Measurements from ENCODE around the gene LUC7L3. TPM values are rescaled to one million over a fixed set of nuclear protein-coding genes. Genes with fewer than 3 reads are reported as not detected.
A peak's percentile ranks its signal among the peaks of the same experiment; 100 is the strongest.

LUC7L3 gene
- total RNA-seq, 4 donors from 2014 or later = 62.8 to 984 (median 159) TPM

GRCh38 chr17:50764734-50765149 lies 45.3 kb downstream of the LUC7L3 start:
- Histone ChIP-seq H3K27me3 (no peaks in the 10 kb centered on the region), H3K4me3 (peak overlapping the region in 1 of 4 donors; percentile 42), H3K4me1 (peaks cover 19 to 55% (median 36%) of the 10 kb centered on the region in 4 donors), H3K27ac (peak overlapping the region; percentile 84 to 93 (median 89)), H3K9me3 (no peaks in the 10 kb centered on the region), H3K36me3 (no peaks in the 10 kb centered on the region)
- intact Hi-C loops (cut with DNase I; ENCODE audit: low total_unique reads) = no loop called here
- TF ChIP-seq POLR2AphosphoS5 (IDR thresholded peaks at IDR 0.05) = no peak
- TF ChIP-seq EP300 (IDR thresholded peaks at IDR 0.05; ENCODE audit: low read depth) = no peak
- TF ChIP-seq CTCF (IDR thresholded peaks at IDR 0.05) = no peak
- TF ChIP-seq POLR2A (IDR thresholded peaks at IDR 0.05) = no peak
- no peak for DNase-seq
- in situ Hi-C loops (cut with MboI; ENCODE audit: low pct_ligation_motif_present in 1 of 4, low pct_unique_long_range_greater_than_20kb in 1 of 4, low sequenced_read_pairs in 3 of 4) = no loop called here
- WGBS, 2 donors (ENCODE audit: low coverage in 1 of 2) = 47 to 50% methylated on average over 2 of the region's 2 CpGs

GRCh38 chr17:50765454-50766221 lies 46.2 kb downstream of the LUC7L3 start:
- no peak for TF ChIP-seq EP300 (IDR thresholded peaks at IDR 0.05; ENCODE audit: low read depth)
- TF ChIP-seq CTCF (IDR thresholded peaks at IDR 0.05) = no peak
- TF ChIP-seq POLR2AphosphoS5 (IDR thresholded peaks at IDR 0.05) = peak; percentile 16 to 61 (median 48)
- peak; percentile 42 for TF ChIP-seq POLR2A (IDR thresholded peaks at IDR 0.05)
- Histone ChIP-seq H3K4me3 (peak overlapping the region in 2 of 4 donors; percentile 24 to 42), H3K27me3 (no peaks in the 10 kb centered on the region), H3K9me3 (no peaks in the 10 kb centered on the region), H3K4me1 (peaks cover 19 to 57% (median 36%) of the 10 kb centered on the region in 4 donors), H3K36me3 (no peaks in the 10 kb centered on the region), H3K27ac (peak overlapping the region; percentile 84 to 93 (median 89))
- WGBS, 2 donors (ENCODE audit: low coverage in 1 of 2) = 32% methylated on average over 9 of the region's 9 CpGs; no CpG with 5 or more reads in 1 of the 2 donors
- intact Hi-C loops (cut with DNase I; ENCODE audit: low total_unique reads) (no loop called here), in situ Hi-C loops (cut with MboI; ENCODE audit: low pct_ligation_motif_present in 1 of 4, low pct_unique_long_range_greater_than_20kb in 1 of 4, low sequenced_read_pairs in 3 of 4) (no loop called here)
- peak; percentile 77 for DNase-seq

DNA sequence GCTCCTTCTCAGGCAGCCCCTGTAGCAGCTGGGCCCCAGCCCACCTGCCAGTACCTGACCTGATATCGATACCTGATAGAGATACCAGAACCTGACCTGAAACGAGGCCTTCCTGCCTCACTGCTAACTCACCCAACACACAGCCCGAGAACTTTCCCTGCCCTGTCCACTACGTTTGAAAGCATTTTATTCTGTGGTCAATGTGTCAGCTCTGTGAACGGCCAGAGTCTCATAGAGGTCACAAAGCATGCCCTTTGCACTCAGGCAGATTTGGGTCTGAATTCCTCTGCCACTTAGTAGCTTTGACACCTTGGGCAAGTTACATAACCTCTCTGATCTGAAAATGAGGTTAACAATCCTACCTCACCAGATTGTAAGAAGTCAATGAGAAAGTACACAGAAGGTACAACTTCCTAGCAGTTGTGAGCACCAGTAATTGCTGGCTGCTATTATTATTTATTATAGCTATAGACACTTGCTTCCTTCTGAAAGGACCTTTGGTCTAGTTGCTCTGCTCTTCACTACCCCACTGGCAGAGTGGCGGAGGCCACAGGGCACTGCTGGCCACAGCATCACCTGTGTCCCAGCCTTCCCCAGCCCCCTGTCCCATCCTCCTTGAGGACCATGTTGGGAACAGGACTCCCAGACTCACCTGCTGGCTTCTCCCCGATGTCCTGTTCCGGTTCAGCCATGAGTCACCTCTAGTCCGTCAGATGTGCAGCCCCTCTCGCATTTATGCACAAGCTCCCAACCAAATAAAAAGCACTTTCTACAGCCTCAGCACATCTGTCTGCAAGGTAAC lies 47.0 kb downstream of the LUC7L3 start:
- Histone ChIP-seq H3K4me1 (peaks cover 19 to 57% (median 36%) of the 10 kb centered on the region in 4 donors), H3K4me3 (peak overlapping the region in 2 of 4 donors; percentile 24 to 42), H3K27ac (peak overlapping the region; percentile 84 to 93 (median 89)), H3K36me3 (no peaks in the 10 kb centered on the region), H3K27me3 (no peaks in the 10 kb centered on the region), H3K9me3 (no peaks in the 10 kb centered on the region)
- in situ Hi-C loops (cut with MboI; ENCODE audit: low pct_ligation_motif_present in 1 of 4, low pct_unique_long_range_greater_than_20kb in 1 of 4, low sequenced_read_pairs in 3 of 4) = no loop called here
- TF ChIP-seq EP300 (IDR thresholded peaks at IDR 0.05; ENCODE audit: low read depth) (no peak), POLR2AphosphoS5 (IDR thresholded peaks at IDR 0.05) (peak in 2 of 3 donors; percentile 57 to 73), CTCF (IDR thresholded peaks at IDR 0.05) (peak in 2 of 5 experiments; percentile 14 to 26), POLR2A (IDR thresholded peaks at IDR 0.05) (peak; percentile 73)
- intact Hi-C loops (cut with DNase I; ENCODE audit: low total_unique reads) = no loop called here
- DNase-seq = peak; percentile 44
- 66 to 67% methylated on average over 5 to 10 of the region's 10 CpGs for WGBS, 2 donors (ENCODE audit: low coverage in 1 of 2)

- intact Hi-C loops (cut with DNase I; ENCODE audit: low total_unique reads) = no loop called here
- Histone ChIP-seq H3K27me3 (no peaks in the 10 kb centered on the region), H3K27ac (peak overlapping the region; percentile 84 to 93 (median 89)), H3K9me3 (no peaks in the 10 kb centered on the region), H3K36me3 (no peaks in the 10 kb centered on the region), H3K4me3 (peak overlapping the region in 3 of 4 donors; percentile 3 to 42 (median 24)), H3K4me1 (peaks cover 19 to 57% (median 36%) of the 10 kb centered on the region in 4 donors)
- in situ Hi-C loops (cut with MboI; ENCODE audit: low pct_ligation_motif_present in 1 of 4, low pct_unique_long_range_greater_than_20kb in 1 of 4, low sequenced_read_pairs in 3 of 4) = no loop called here
- WGBS, 2 donors (ENCODE audit: low coverage in 1 of 2) = 35 to 67% methylated on average over 2 to 7 of the region's 7 CpGs
- TF ChIP-seq CTCF (IDR thresholded peaks at IDR 0.05) (no peak), POLR2A (IDR thresholded peaks at IDR 0.05) (no peak), POLR2AphosphoS5 (IDR thresholded peaks at IDR 0.05) (no peak), EP300 (IDR thresholded peaks at IDR 0.05; ENCODE audit: low read depth) (no peak)
- DNase-seq = no peak
Observed at GRCh38 chr17:50767030-50767429, 47.6 kb downstream of the LUC7L3 start.
